ENCODE data around the gene CD1B.

DNA sequence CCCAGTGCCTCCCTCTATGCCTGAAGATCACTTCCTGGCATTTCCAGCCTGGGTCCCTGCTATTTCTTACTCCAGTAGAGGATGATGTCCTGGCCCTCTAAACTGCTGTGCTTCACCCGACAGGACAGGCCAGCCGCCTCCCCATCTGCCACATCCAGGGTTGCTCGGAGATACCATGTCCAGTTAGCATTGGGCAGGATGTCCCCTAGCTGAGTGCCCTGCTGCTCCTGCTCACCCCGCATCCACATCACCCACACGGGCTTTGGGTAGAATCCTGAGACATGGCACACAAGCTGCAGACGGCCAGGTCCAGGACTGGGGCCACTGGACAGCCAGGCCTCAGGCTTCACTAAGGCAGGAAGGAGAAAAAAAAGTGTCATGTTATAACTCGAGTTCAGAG lies 2.0 kb downstream of the CD1B start:
- TF ChIP-seq EZH2 (IDR thresholded peaks at IDR 0.05; ENCODE audit: insufficient read depth, poor library complexity, severe bottlenecking) (no peak), EZH2phosphoT487 (IDR thresholded peaks at IDR 0.05; ENCODE audit: insufficient read depth, low read depth) (no peak)

Data from GM23248 (cell line).